SK-N-SH treated with all-trans-retinoic acid at 6 μM for 48 hours (cell line): Measurements from ENCODE around the gene DNAH9.

Experiments used
- ATAC-seq: fragments of 200-7000 bp; cut with Tn5 transposase; 3 replicates; pipeline ENCODE4 v1.9.1; 2020; ENCODE audit warnings: mild to moderate bottlenecking, moderate library complexity
- ARNTL ChIP-seq: fragments of 450-650 bp; formaldehyde crosslinking; IDR thresholded peaks from 2 replicates; pipeline ENCODE4 v1.5.0; 2020; ENCODE audit warnings: low read depth, mild to moderate bottlenecking, moderate library complexity, borderline replicate concordance
- BACH2 ChIP-seq: fragments of 250-450 bp; sonication (Bioruptor Pico); IDR thresholded peaks from 2 replicates; pipeline ENCODE4 v1.9.0; 2021; ENCODE audit warnings: mild to moderate bottlenecking, borderline replicate concordance
- CREB5 ChIP-seq: fragments of 250-450 bp; sonication (Bioruptor Pico); IDR thresholded peaks from 2 replicates; pipeline ENCODE4 v1.5.1; 2020; ENCODE audit warnings: low read depth, mild to moderate bottlenecking, moderate library complexity
- CSDC2 ChIP-seq: fragments of 250-450 bp; sonication (Bioruptor Pico); IDR thresholded peaks from 2 replicates; pipeline ENCODE4 v1.5.0; 2020; ENCODE audit warnings: mild to moderate bottlenecking, moderate library complexity
- CSRNP3 ChIP-seq: fragments of 250-450 bp; sonication (Bioruptor Pico); IDR thresholded peaks from 2 replicates; pipeline ENCODE4 v1.5.1; 2021; ENCODE audit warnings: mild to moderate bottlenecking, moderate library complexity
- ESRRG ChIP-seq: fragments of 250-450 bp; sonication (Bioruptor Pico); IDR thresholded peaks from 2 replicates; pipeline ENCODE4 v1.6.1; 2021; ENCODE audit warnings: mild to moderate bottlenecking
- GLIS3 ChIP-seq: fragments of 250-450 bp; sonication (Bioruptor Pico); IDR thresholded peaks from 2 replicates; pipeline ENCODE4 v1.5.0; 2020; ENCODE audit warnings: mild to moderate bottlenecking, moderate library complexity
- ISL1 ChIP-seq: fragments of 250-450 bp; sonication (Bioruptor Pico); IDR thresholded peaks from 2 replicates; pipeline ENCODE4 v2.1.2; 2022; ENCODE audit warnings: mild to moderate bottlenecking, moderate library complexity
- OSR1 ChIP-seq: fragments of 250-450 bp; sonication (Bioruptor Pico); IDR thresholded peaks from 2 replicates; pipeline ENCODE4 v1.8.0; 2022; ENCODE audit warnings: moderate library complexity, mild to moderate bottlenecking, inconsistent platforms
- PATZ1 ChIP-seq: fragments of 250-450 bp; sonication (Bioruptor Pico); IDR thresholded peaks from 2 replicates; pipeline ENCODE4 v1.8.0; 2020; ENCODE audit warnings: mild to moderate bottlenecking, moderate library complexity, borderline replicate concordance
- POU6F1 ChIP-seq: fragments of 250-450 bp; sonication (Bioruptor Pico); IDR thresholded peaks from 2 replicates; pipeline ENCODE4 v1.8.0; 2021; ENCODE audit warnings: low read depth, mild to moderate bottlenecking, moderate library complexity, borderline replicate concordance
- PPARA ChIP-seq: fragments of 250-450 bp; sonication (Bioruptor Pico); IDR thresholded peaks from 2 replicates; pipeline ENCODE4 v1.5.0; 2020; ENCODE audit warnings: mild to moderate bottlenecking, borderline replicate concordance
- RARB ChIP-seq: fragments of 250-450 bp; sonication (Bioruptor Pico); IDR thresholded peaks from 2 replicates; pipeline ENCODE4 v1.8.0; 2021; ENCODE audit warnings: mild to moderate bottlenecking, moderate library complexity
- SNAI2 ChIP-seq: fragments of 250-450 bp; sonication (Bioruptor Pico); IDR thresholded peaks from 2 replicates; pipeline ENCODE4 v1.5.0; 2020; ENCODE audit warnings: mild to moderate bottlenecking, moderate library complexity
- TCF4 ChIP-seq: fragments of 250-450 bp; sonication (Bioruptor Pico); IDR thresholded peaks from 2 replicates; pipeline ENCODE4 v1.8.0; 2021; ENCODE audit warnings: mild to moderate bottlenecking, moderate library complexity, borderline replicate concordance
- TOX ChIP-seq: fragments of 250-450 bp; sonication (Bioruptor Pico); IDR thresholded peaks from 2 replicates; pipeline ENCODE4 v1.8.0; 2021; ENCODE audit warnings: mild to moderate bottlenecking, moderate library complexity, borderline replicate concordance
- TSHZ2 ChIP-seq: fragments of 250-450 bp; sonication (Bioruptor Pico); IDR thresholded peaks from 2 replicates; pipeline ENCODE4 v1.5.0; 2020; ENCODE audit warnings: mild to moderate bottlenecking, moderate library complexity
- ZC3H10 ChIP-seq: fragments of 250-450 bp; sonication (Bioruptor Pico); IDR thresholded peaks from 2 replicates; pipeline ENCODE4 v1.5.1; 2021; ENCODE audit warnings: mild to moderate bottlenecking, moderate library complexity
- ZFP3 ChIP-seq: fragments of 250-450 bp; sonication (Bioruptor Pico); IDR thresholded peaks from 2 replicates; pipeline ENCODE4 v1.5.0; 2020; ENCODE audit warnings: mild to moderate bottlenecking, moderate library complexity
- ZFP30 ChIP-seq: fragments of 450-650 bp; formaldehyde crosslinking; IDR thresholded peaks from 2 replicates; pipeline ENCODE4 v1.5.0; 2022; ENCODE audit warnings: mild to moderate bottlenecking, moderate library complexity
- ZNF565 ChIP-seq: fragments of 450-650 bp; formaldehyde crosslinking; conservative IDR thresholded peaks from 2 replicates; pipeline ENCODE4 v1.5.0; 2020; ENCODE audit warnings: low read depth, mild to moderate bottlenecking, moderate library complexity
- ZNF70 ChIP-seq: fragments of 450-650 bp; formaldehyde crosslinking; IDR thresholded peaks from 2 replicates; pipeline ENCODE4 v1.5.0; 2020; ENCODE audit warnings: mild to moderate bottlenecking, moderate library complexity

DNAH9 gene

GRCh38 chr17:11742886-11743285, 144.6 kb downstream of the DNAH9 start:
- TF ChIP-seq ARNTL (no peak), OSR1 (no peak), ZNF70 (CRISPR knock-in tag) (no peak), ISL1 (no peak), CSRNP3 (CRISPR knock-in tag) (no peak), RARB (CRISPR knock-in tag) (no peak), BACH2 (CRISPR knock-in tag) (no peak), SNAI2 (no peak), GLIS3 (CRISPR knock-in tag) (no peak), ZNF565 (CRISPR knock-in tag) (no peak), ESRRG (no peak), CREB5 (CRISPR knock-in tag) (no peak), TOX (CRISPR knock-in tag) (no peak), ZC3H10 (CRISPR knock-in tag) (no peak), ZFP30 (CRISPR knock-in tag) (no peak), ZFP3 (CRISPR knock-in tag) (no peak), PATZ1 (CRISPR knock-in tag) (no peak), POU6F1 (CRISPR knock-in tag) (no peak), TSHZ2 (no peak)
- TF ChIP-seq, all 23 proteins: peak for 0
- no peak for ATAC-seq

GRCh38 chr17:11744696-11745095, 146.4 kb downstream of the DNAH9 start:
- ATAC-seq: no peak
- TF ChIP-seq TSHZ2 (no peak), SNAI2 (no peak), RARB (CRISPR knock-in tag) (no peak), TCF4 (no peak), PPARA (no peak), ZNF565 (CRISPR knock-in tag) (no peak), ESRRG (no peak), TOX (CRISPR knock-in tag) (no peak), CREB5 (CRISPR knock-in tag) (no peak), CSDC2 (CRISPR knock-in tag) (no peak)
